Endothelial cell of umbilical vein (primary cell): ENCODE measurements around the gene SIX5.

Source experiments
- CTCF ChIP-seq, 2 donors: IDR thresholded peaks; 1 replicate in 1 of 2; 2 replicates in 1 of 2; pipeline ENCODE4 v1.5.1; 2011; ENCODE audit warnings: low read length in 2 of 2, mild to moderate bottlenecking in 2 of 2, moderate library complexity in 2 of 2, control low read depth in 1 of 2, inconsistent platforms in 1 of 2, low read depth in 1 of 2; ENCODE audit not compliant: insufficient read depth in 1 of 2; ENCODE audit errors: extremely low read depth in 1 of 2
- POLR2A ChIP-seq: IDR thresholded peaks from 2 replicates; pipeline ENCODE4 v1.6.1; 2012; ENCODE audit warnings: low read depth, mild to moderate bottlenecking, control low read depth, low read length
- POLR2AphosphoS5 ChIP-seq: IDR thresholded peaks from 2 replicates; pipeline ENCODE4 v1.6.1; 2012; ENCODE audit warnings: low read depth, mild to moderate bottlenecking, control low read depth, low read length, moderate library complexity; ENCODE audit not compliant: insufficient read depth

DNA sequence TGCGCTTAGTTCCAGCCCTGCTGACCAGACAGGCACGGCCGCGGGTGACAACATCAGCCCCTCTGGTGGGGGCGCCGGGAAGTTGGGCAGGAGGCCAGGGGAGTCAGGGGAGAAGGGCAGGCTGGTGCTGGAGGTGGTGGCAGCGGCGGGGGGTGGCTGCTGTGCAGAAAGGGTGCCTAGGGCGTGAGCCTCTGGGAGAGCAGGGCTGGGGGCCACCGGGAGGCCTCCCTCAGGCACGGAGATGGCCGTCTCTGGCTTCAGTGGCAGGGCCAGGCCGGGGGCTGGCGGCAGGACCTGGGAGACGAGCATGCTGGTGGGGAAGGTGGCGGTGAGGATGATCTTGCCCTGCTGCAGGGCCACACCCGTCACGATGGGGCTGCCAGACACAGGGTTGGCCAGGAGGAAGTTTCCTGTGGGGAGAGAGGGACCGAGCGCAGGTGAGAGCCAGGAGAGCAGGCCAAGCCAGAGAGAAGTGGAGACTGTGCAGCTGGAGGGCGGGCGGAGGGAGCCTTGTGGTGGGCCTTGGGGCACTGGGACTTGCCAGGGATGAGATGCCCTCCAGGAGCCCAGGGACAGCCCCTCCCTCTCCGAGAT lies 3.3 kb downstream of the SIX5 start:
- TF ChIP-seq POLR2AphosphoS5 = no peak
- TF ChIP-seq CTCF (IDR thresholded peaks at IDR 0.05; ENCODE audit: extremely low read depth in 1 of 2, insufficient read depth in 1 of 2, low read depth in 1 of 2, low read length in 2 of 2) = no peak
- TF ChIP-seq POLR2A = no peak
